HG03159 (cell line): ENCODE measurements around the gene CFAP299.
A peak's percentile ranks its signal among the peaks of the same experiment; 100 is the strongest.
"Not testable (repeated sequence)": the region's sequence is repeated elsewhere in the genome, so short reads cannot be mapped to it uniquely, and the experiment has no call there.

Experiments
- ATAC-seq: cut with Tn5 transposase; IDR thresholded peaks from one replicate; pipeline ENCODE4 v1.9.1; 2021; ENCODE audit warnings: mild to moderate bottlenecking, moderate library complexity; ENCODE audit not compliant: unreplicated experiment

CFAP299 gene

DNA sequence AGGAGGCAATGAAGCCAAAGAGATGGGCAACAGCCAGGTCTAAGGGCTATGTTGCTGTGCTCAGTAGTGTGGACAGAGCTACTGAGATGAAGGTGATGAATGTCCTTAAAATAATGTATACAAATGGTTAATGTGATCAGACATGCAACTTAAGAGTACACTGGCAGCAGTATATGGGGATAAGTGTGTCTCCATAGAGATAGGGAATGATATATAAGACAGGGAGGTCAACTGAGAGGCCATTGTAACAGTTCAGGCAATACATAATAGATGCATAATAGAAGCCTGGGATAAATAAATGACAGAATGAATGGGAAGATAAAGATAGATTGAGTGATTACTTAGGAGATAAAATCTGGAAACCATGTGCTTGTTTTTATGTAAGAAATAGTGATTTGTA, 250.0 kb downstream of the CFAP299 start:
- no peak for ATAC-seq

DNA sequence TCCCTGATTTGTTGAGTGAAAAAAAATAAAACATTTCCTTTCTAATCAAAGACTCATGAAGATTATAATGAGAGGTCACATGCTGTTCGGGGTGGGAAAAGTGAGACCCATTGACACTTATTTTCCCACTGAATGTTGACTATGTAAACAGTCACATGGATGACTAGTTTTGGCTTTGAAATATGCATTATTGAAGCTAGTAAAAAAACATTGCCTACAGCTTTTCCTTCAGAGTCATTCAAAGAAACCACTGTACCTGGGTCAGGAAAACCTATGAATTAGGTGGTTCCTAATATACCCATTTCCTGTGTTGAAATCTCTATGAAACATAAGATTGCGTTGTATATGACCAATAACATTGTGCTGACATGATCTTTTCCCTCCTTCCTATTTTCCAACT, 251.2 kb downstream of the CFAP299 start:
- ATAC-seq, result no peak

DNA sequence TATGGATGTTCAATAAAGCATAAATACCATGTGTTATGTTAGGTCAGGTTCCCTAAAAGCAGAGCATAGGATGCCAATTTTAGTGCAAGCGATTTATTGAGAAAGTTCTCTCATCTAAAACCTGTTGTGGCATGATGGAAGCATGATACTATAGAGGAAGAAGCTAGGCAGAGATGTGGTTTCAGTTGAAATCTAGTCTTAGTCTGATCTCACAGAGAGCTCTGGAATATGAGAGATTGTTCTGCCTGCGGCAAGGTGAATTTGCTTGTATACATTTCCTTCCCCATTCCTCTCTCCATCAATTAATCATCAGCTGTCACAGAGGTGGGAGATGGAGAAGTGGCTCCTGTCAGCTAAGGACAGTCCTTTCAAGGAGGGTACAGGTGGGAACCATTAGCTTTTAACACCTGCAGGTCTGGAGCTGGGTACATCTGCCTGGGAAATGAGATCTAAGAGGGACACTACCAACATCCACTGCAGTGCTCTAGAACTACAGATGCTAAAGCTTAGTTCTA, 252.4 kb downstream of the CFAP299 start:
- no peak for ATAC-seq

DNA sequence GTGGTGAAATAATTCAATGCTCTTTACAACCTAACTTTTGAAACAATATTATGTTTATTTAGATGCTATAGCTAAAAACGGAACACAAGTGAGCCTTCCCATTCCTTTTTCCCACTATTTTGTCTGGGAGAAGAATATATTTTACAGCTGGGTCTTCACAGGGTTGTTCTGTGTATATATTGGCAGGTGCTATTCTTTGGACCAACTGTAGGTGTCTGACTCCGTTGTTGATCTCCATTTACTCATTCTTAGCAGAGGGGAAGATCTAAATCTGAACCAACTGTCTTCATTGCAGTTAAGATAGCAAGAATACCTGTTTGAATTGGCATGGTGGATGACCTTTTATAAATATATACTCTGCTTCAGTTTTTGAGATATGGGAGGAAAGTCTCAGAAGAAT, 257.4 kb downstream of the CFAP299 start:
- peak; percentile 82 for ATAC-seq

DNA sequence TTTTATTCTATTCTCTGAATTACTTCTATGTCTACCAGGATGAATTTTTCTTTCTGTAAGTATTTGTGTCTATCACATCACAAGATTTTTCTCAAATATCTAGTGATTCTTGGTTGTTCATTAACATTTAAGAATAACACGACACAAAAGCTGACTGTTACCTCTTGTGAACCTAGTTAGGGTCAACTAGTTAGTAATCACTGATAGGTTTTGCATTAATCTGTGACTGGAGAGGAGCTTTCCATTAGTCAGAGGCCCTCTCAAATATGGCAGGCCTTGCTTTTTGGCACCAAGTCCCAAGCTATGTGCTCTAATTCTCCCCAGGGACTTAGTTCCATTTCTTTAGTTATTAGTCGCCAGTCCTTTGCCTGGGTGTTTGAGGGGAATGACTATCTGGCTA, 259.2 kb downstream of the CFAP299 start:
- no peak for ATAC-seq

DNA sequence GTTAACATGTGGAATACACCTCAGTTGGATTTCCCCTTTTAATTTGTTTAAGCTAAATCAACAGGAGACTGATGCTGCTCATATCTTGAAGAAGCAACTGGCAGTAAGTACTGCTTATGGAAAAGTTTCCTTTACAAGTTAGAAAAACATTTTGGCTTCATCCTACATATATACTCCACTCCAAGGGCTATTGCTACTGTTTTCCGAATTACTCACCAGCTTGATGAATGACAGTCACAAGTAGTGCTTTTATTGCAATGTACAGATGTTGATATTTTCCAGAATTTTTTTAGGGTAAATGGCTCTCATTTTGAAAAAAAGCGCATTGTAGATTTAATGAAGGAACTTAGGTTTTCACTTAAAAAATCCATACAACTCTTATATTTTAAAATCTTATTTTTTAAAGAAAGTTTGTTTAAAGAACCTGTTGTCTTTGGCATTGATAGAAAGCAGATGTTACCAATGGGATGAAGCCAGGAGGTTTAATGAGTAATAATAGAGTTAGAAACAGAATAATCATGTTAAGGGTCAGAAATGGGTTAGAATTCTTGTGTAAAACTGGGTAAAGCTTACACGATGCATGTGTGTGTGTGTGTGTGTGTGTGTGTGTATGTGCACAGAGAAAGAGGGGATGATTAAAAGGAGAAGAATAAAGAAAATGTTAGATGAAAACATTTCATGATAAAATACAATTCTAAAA, 272.9 kb downstream of the CFAP299 start:
- no peak for ATAC-seq

DNA sequence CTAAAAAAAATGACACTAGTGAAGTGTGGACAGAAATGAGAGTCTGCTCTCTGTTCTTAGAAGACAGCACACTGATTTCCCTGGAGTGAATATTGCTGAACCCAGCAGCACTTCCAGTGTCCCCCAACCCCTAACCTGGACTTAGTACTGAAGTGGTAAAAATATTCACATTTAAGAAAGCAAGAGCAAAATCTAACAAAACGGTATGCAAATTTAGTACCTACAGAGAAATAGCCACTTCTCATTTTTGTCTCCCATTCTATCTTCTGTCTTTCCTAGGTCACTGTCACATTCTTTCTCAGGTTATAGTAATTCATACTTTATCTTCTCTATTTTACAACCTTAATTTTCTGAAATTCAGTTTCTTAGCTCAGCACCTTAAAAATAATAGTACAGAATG, 274.7 kb downstream of the CFAP299 start:
- ATAC-seq, result no peak

DNA sequence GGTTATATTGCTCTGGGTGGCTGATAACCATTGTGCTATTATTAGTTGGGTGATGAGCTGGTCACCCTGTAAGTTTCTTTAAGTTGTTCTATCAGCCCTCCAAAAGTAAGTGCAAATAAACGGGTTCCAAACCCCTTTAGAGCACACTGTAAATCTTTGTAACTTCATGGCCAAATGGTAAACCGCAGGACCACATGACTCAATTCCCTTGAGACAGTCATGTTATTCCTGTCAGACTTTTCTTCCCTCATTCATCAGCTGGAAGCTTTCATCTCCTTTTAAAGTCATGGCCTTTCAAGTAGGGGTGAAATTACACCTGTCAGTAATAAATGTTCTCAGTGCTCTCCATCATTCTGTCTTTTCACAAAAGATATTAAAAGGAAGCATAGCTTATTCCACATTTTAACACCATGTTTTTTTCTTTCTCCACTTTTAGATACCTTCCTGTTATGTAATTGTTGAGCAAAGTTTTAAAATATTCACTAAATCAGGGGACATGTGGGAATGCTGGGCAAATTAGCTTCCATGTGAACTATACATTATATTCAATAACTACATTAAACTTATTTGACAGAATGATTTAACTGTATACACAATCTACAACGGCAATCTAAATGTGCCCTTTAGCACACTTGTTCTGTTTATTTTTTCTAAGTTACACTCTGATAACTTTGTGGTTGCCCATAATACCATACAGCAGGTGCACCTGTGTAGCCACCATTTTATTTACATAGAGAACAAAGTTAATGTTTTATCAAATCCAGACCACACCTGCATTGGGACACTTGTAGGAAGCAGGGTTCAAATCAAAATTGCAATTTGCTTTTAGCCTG, 275.5 kb downstream of the CFAP299 start:
- ATAC-seq, result peak; percentile 82

DNA sequence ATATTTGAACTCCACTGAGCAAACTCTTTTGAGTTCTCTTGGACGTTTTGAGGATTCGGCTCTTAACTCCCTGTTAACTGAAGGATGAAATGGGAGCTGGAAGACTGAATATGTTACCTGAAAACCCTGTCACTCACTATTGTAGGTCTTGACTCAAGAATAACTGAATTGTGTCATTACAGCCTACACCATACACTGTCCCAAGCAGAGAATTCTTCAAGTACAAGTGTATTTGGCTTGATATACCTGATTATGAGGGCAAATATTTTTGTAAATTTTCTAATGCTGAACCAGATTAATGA, 276.1 kb downstream of the CFAP299 start:
- peak; percentile 12 for ATAC-seq

DNA sequence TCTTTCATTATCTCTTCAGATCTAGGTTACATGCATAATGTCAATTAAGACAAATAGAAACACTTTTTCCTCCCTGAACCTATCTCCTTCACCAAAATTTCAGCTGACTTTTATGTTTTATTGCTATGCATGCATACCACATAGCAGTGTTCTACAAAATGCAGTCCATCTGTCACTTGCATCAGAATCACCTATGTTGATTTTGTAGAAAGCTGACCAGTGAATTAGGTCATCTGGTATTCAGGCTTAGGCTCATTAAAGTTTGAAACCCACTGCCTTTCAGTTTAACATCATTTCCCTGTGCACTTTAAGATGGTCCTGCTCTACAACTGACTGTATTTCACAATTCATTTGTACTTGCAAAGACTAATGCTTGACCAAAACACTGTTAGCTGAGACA, 277.9 kb downstream of the CFAP299 start:
- ATAC-seq, result no peak

DNA sequence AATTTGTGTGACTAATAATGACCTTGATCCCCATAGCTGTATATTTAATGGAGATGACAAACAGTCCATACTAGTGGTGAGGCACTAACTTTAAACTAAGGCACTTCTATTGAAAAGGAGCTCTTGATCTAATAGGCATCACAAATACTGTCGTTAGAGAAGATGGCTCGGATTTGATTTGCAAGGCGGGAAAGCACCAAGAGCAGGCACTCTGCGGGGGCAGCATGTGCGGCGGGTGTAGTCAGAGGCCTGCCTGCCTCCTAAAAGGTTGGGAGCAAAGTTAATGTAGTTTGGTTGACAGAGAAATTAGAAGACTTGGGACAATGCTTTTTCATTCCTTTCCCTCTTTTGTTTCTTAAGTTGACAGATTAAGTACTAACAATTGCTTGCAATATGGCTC, 278.8 kb downstream of the CFAP299 start:
- no peak for ATAC-seq

DNA sequence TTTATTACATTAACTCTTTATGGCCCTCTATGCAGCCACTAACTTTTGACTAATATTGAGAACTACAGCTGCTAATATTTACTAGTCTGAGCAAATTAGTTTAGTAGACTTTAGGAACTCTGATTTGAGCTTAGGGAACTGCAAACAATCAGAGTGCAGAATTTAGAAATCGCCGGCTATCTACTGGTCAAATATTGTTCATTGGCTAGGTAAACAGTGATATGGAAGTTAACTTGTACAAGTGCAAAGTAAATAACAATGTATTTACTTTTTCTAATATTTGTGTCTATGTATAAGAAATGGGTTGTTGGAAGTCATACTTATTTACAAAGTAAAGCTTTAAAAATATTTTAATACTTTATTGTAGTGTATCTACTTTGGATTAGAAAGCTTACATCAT, 279.6 kb downstream of the CFAP299 start:
- ATAC-seq, result no peak

DNA sequence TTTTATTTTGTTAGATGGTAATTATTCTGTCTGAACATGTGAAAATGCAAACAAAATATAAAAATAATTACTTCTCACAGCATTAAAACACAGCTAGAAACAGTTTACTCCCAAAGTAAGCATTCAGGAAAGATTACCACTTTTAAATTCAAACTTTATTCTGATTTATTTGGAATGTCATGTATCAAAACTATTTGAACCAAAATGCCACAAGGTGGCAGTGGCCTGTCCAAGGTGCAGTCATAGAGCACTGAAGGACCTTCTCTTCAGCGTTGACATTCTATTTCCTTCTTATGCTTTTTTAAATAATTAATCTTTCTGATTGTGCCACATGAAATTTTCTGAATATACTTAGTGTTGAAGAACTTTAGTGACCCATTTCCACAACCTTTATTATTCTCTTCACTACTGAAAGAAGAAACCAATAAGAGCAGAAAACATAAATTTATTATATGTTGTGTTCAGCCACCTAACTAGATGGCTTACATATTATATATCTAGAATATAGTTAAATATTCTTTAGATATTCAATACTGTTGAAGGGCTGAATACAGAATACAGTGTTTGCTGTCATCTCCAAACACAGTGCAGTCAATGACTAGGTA, 283.6 kb downstream of the CFAP299 start:
- no peak for ATAC-seq

DNA sequence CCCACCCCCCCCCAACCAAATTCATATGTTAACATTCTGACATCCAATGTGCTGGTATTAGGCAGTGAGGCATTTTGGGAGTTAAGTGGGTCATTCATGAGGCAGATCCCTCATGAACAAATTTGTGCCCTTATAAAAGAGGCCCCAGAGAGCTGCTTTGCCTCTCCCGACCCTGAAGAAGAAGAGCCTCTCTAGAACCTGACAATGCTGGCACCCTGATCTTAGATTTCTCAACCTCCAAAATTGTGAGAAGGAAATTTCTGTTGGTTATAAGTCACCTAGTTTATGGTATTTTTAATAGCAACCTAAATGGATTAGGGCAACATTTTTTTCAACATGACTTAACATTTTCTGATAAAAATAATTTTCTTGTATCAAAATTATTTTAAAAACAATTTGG, 296.3 kb downstream of the CFAP299 start:
- no peak for ATAC-seq

DNA sequence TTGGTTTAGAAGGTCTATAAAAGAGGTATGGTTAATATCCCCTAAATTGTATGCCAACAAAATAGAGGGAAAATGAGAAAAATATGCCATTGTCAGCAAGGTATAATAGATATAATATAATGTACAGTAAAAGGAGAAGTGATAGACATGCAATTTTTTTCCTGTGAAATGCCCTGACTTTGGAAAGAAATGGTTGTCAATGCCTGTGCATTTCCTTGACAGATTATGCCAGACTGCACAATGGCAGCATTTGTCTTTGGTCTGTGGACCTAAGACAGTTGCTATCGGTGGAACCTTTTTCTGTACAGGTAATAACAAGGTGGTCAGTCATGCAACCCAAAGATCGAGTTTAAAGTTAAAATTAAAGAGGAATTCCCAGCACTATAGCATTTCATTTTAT, 301.7 kb downstream of the CFAP299 start:
- ATAC-seq, result no peak

DNA sequence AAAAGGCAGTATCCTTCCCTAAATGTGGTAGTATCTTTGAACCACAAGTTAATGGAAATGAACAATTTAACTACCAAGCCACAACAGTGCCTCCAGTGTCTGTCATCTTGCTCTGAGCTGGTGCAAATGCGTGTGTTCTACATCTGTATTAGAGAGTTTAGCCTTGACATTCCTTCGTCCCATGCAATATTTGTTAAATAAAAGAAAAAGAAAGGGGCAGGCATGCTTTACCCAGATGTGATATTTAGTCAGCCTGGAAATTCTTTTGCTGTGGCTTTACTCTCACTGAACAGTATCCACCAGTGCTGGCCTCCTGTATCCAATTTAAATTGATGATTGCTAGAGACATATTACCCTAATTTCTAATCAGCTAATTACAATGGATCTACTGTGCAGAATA, 310.5 kb downstream of the CFAP299 start:
- ATAC-seq, result no peak

DNA sequence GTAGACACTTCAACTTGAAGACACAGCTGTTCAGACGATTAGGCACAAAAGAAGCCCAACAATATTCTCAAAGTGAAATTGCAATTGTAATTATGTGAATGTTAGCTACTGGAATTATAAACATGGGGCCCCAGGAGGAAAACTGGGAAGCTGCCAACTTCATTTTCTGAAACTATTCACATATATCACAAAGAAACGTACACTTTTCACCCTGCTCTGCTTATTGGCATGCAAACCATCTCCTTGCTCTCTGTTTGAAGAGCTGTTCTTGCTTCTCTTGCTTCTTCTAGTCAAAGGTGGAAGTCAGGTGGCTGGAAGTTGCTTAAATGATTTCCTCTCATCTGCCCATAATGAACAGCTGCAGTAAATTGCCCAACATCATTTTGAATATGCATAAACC, 320.1 kb downstream of the CFAP299 start:
- ATAC-seq, result no peak

DNA sequence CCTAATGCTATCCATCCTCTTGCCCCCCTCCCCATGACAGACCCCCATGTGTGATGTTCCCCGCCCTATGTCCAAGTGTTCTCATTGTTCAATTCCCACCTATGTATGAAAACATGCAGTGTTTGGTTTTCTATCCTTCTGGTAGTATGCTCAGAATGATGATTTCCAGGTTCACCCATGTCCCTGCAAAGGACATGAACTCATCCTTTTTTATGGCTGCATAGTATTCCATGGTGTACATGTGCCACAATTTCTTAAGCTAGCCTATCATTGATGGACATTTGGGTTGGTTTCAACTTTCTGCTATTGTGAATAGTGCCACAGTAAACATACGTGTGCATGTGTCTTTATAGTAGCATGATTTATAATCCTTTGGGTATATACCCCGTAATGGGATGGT, 334.6 kb downstream of the CFAP299 start:
- ATAC-seq, result not testable (repeated sequence)

DNA sequence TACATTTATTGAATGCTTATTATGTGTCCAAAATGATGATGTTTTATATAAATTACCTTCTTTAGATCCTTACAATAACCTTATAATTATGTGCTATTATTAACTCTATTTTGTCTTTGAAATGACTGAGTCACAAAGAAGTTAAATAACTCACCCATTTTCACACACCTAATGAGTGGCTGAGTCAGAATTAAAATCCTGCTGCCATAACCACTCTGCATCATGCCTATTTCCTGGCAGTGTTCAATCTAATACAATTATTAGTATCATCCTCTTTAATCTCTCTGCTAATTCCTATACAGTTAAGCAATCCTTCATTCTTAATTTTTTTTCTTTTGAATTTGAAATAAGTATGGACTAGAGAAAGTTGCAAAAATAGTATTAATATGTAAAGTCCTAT, 342.9 kb downstream of the CFAP299 start:
- no peak for ATAC-seq

DNA sequence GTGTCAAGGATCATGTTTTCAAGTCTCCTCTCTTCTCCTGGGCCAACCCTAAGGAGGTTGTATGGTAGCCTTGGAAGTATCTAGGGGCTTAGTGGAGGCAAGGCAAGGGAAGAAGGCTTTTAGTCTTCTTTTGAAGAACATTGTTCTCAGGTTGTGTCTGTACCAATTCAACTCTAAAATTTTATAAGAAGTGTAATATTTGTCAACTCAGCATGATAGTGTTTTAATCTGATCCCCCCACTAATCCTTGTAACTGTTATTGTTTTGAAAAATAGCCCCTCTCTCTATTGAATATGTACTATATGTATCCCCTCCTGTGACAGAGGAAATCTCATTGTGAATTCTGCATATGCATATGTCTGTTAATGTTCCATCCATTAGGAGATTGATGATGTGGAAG, 345.4 kb downstream of the CFAP299 start:
- no peak for ATAC-seq

DNA sequence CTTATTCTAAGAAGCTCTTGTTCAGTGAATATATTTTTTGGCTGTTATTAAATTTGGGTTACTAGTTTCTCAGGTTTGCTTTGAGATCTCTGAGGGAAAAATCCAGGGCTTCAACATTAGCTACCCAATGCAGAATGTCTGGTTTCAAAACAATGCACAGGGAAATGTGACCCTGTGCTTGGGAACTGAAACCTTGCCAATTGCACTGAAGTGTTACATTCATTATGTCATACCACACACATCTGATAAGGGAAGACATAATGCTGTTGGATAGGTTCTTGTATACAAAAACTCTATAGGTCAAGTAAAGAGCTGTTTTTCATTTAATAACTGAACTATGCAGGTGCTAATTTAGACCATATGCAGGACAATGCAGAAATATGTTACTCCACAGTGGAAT, 349.7 kb downstream of the CFAP299 start:
- no peak for ATAC-seq

DNA sequence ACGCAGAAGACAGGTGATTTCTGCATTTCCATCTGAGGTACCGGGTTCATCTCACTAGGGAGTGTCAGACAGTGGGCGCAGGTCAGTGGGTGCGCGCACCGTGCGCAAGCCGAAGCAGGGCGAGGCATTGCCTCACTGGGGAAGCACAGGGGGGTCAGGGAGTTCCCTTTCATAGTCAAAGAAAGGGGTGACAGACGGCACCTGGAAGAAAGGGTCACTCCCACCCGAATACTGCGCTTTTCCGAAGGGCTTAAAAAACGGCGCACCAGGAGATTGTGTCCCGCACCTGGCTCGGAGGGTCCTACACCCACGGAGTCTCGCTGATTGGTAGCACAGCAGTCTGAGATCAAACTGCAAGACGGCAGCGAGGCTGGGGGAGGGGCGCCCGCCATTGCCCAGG, 352.2 kb downstream of the CFAP299 start:
- ATAC-seq, result not testable (repeated sequence)
